HG03571 (cell line): ENCODE measurements around the gene ZFYVE21.
A peak's percentile ranks its signal among the peaks of the same experiment; 100 is the strongest.

Experiments
- ATAC-seq: cut with Tn5 transposase; IDR thresholded peaks from one replicate; pipeline ENCODE4 v1.9.1; 2021; ENCODE audit not compliant: unreplicated experiment

ZFYVE21 gene

GRCh38 chr14:103715052-103716000 lies at the start of gene ZFYVE21, which contains the start of gene XRCC3:
ZFYVE21 (plus strand) TSS chr14:103715810; CDS start chr14:103715842, 32 bp downstream.
XRCC3 (minus strand) TSS chr14:103715451; CDS start chr14:103711087, 4,364 bp downstream.
- peak; percentile 87 for ATAC-seq

GRCh38 chr14:103667671-103668070 lies 47.9 kb upstream of the ZFYVE21 start:
- ATAC-seq, result no peak

- ATAC-seq, result no peak
These were observed 47.5 kb upstream of the ZFYVE21 start for GRCh38 chr14:103668117-103668516.

- ATAC-seq, result no peak
These were observed 46.2 kb upstream of the ZFYVE21 start for GRCh38 chr14:103669370-103669769.

- ATAC-seq, result no peak
These were observed 43.7 kb upstream of the ZFYVE21 start for GRCh38 chr14:103671911-103672310.

GRCh38 chr14:103675957-103676356 lies 39.7 kb upstream of the ZFYVE21 start:
- ATAC-seq, result no peak

GRCh38 chr14:103676881-103677675 lies 38.5 kb upstream of the ZFYVE21 start:
- ATAC-seq, result no peak

- peak; percentile 79 for ATAC-seq
These were observed 36.3 kb upstream of the ZFYVE21 start for GRCh38 chr14:103679351-103679750.

- ATAC-seq, result no peak
These were observed 34.9 kb upstream of the ZFYVE21 start for GRCh38 chr14:103680491-103681231.

- ATAC-seq, result no peak
These were observed 32.5 kb upstream of the ZFYVE21 start for GRCh38 chr14:103683139-103683538.

- no peak for ATAC-seq
These were observed 31.1 kb upstream of the ZFYVE21 start for GRCh38 chr14:103684471-103684870.

- no peak for ATAC-seq
These were observed 30.7 kb upstream of the ZFYVE21 start for GRCh38 chr14:103684871-103685270.

- ATAC-seq, result no peak
These were observed 30.1 kb upstream of the ZFYVE21 start for GRCh38 chr14:103685276-103686211.

- ATAC-seq, result no peak
These were observed 28.7 kb upstream of the ZFYVE21 start for GRCh38 chr14:103686831-103687485.

- no peak for ATAC-seq
These were observed 27.9 kb upstream of the ZFYVE21 start for GRCh38 chr14:103687712-103688111.

GRCh38 chr14:103688441-103688840 lies 27.2 kb upstream of the ZFYVE21 start:
- ATAC-seq, result no peak

GRCh38 chr14:103688906-103689902 lies 26.4 kb upstream of the ZFYVE21 start:
- ATAC-seq, result peak; percentile 41

GRCh38 chr14:103690332-103690731 lies 25.3 kb upstream of the ZFYVE21 start:
- ATAC-seq, result no peak
